ENCODE measurements around the gene PLXNB2.
A peak's percentile ranks its signal among the peaks of the same experiment; 100 is the strongest.

The PLXNB2 gene

GRCh38 chr22:50275181-50276055 lies 32.0 kb downstream of the PLXNB2 start (continued):
- TF ChIP-seq CTCF (tag by site-specific recombination; IDR thresholded peaks at IDR 0.05): no peak
- TF ChIP-seq BCL11A (tag by site-specific recombination; IDR thresholded peaks at IDR 0.05; ENCODE audit: low read depth): peak; percentile 59; the same call in 1 of the 2 replicates
- TF ChIP-seq PATZ1 (tag by site-specific recombination; IDR thresholded peaks at IDR 0.05): no peak

GRCh38 chr22:50274771-50275170 lies 32.7 kb downstream of the PLXNB2 start:
- H3K27ac ChIP-seq (ENCODE audit: extremely low read depth, low read depth, low read length): no peak overlapping the region
- ChIA-PET CTCF (interaction anchor here (0.6 to 6.3 kb wide), 10 partner anchors 12 to 347 kb away, joined by 3 to 42 read pairs (median 4); no protein-coding TSS in a partner anchor), POLR2A (interaction anchor here (1.8 kb wide), 1 partner anchor 67 kb away, joined by 5 read pairs; no protein-coding TSS in a partner anchor)
- H3K36me3 ChIP-seq (ENCODE audit: control insufficient read depth in 2 of 2, insufficient read depth in 1 of 2, low read length in 2 of 2): peaks cover 0 to 54% of the 10 kb centered on the region in 2 experiments; a peak in 2 of 3 replicates
- H3K4me1 ChIP-seq (ENCODE audit: control insufficient read depth, insufficient read depth, low read length): peaks cover 14% of the 10 kb centered on the region
- TF ChIP-seq PRDM1 (tag by site-specific recombination; IDR thresholded peaks at IDR 0.05) (no peak), KLF1 (tag by site-specific recombination; IDR thresholded peaks at IDR 0.05) (peak; percentile 76), ZNF19 (tag by site-specific recombination; IDR thresholded peaks at IDR 0.05; ENCODE audit: low read depth) (no peak)
- H3K9me3 ChIP-seq (ENCODE audit: control insufficient read depth, insufficient read depth, low read depth, low read length): no peaks in the 10 kb centered on the region
- H3K4me3 ChIP-seq (ENCODE audit: low read depth, low read length): no peak overlapping the region

- CTCF ChIA-PET: interaction anchor here (0.6 to 6.3 kb wide), 7 partner anchors 11 to 67 kb away, joined by 3 to 42 read pairs (median 4); partner anchors contain the start of gene TUBGCP6
- POLR2A ChIA-PET: no interaction called here
- TF ChIP-seq ZNF175 (tag by site-specific recombination; IDR thresholded peaks at IDR 0.05) (no peak), ZNF138 (tag by site-specific recombination; IDR thresholded peaks at IDR 0.05; ENCODE audit: borderline replicate concordance) (no peak), ZBTB1 (tag by site-specific recombination; IDR thresholded peaks at IDR 0.05) (no peak), ZNF280D (tag by site-specific recombination; IDR thresholded peaks at IDR 0.05) (no peak), REST (tag by site-specific recombination; IDR thresholded peaks at IDR 0.05) (no peak), ZNF785 (tag by site-specific recombination; IDR thresholded peaks at IDR 0.05) (no peak), ZBTB17 (tag by site-specific recombination; IDR thresholded peaks at IDR 0.05) (peak; percentile 36; the same call in 1 of the 2 replicates), ZNF776 (tag by site-specific recombination; IDR thresholded peaks at IDR 0.05; ENCODE audit: borderline replicate concordance) (no peak), ZBTB44 (tag by site-specific recombination; IDR thresholded peaks at IDR 0.05) (peak; percentile 47; the same call in 1 of the 2 replicates), ZNF610 (tag by site-specific recombination; IDR thresholded peaks at IDR 0.05; ENCODE audit: borderline replicate concordance) (no peak), SP2 (tag by site-specific recombination; IDR thresholded peaks at IDR 0.05) (no peak), ZBTB7A (tag by site-specific recombination; IDR thresholded peaks at IDR 0.05; ENCODE audit: low read depth) (no peak), ZFP3 (tag by site-specific recombination; IDR thresholded peaks at IDR 0.05; ENCODE audit: low read depth) (no peak)
Measured at GRCh38 chr22:50274311-50274710, 33.1 kb downstream of the PLXNB2 start.

More at GRCh38 chr22:50274311-50274710, 33.1 kb downstream of the PLXNB2 start:
- H3K36me3 ChIP-seq (ENCODE audit: control insufficient read depth in 2 of 2, insufficient read depth in 1 of 2, low read length in 2 of 2): peaks cover 0 to 50% of the 10 kb centered on the region in 2 experiments; a peak in 2 of 3 replicates
- peaks cover 14% of the 10 kb centered on the region for H3K4me1 ChIP-seq (ENCODE audit: control insufficient read depth, insufficient read depth, low read length)
- H3K4me3 ChIP-seq (ENCODE audit: low read depth, low read length): no peak overlapping the region
- no peak overlapping the region for H3K27ac ChIP-seq (ENCODE audit: extremely low read depth, low read depth, low read length)
- H3K9me3 ChIP-seq (ENCODE audit: control insufficient read depth, insufficient read depth, low read depth, low read length): no peaks in the 10 kb centered on the region

Measured in HEK293 (cell line).